ENCODE data around the gene OR5H1.

DNA sequence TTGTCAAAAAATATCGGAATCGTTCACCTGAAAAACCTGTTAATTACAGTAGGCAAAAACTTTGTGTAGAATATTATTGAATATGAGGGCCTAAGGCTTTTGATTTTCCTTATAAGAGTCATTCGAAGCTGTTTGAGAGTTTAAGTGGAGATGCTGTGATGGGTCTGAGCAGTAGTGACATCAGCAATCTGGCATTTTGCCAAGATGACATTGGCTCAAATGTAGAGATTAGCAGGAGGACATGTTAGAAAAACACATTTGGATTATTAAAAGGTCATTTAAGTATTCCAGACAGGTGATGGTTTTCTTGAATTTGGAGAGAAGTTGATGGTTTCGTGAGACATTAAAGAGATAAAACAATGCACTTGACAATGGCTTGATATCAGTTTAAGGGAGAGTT, 30.7 kb upstream of the OR5H1 start:
- TF ChIP-seq, protein P1, sequence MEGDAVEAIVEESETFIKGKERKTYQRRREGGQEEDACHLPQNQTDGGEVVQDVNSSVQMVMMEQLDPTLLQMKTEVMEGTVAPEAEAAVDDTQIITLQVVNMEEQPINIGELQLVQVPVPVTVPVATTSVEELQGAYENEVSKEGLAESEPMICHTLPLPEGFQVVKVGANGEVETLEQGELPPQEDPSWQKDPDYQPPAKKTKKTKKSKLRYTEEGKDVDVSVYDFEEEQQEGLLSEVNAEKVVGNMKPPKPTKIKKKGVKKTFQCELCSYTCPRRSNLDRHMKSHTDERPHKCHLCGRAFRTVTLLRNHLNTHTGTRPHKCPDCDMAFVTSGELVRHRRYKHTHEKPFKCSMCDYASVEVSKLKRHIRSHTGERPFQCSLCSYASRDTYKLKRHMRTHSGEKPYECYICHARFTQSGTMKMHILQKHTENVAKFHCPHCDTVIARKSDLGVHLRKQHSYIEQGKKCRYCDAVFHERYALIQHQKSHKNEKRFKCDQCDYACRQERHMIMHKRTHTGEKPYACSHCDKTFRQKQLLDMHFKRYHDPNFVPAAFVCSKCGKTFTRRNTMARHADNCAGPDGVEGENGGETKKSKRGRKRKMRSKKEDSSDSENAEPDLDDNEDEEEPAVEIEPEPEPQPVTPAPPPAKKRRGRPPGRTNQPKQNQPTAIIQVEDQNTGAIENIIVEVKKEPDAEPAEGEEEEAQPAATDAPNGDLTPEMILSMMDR (IDR thresholded peaks at IDR 0.05) = no peak
- TF ChIP-seq POLR2A (IDR thresholded peaks at IDR 0.05) = no peak
